Measurements from ENCODE around the gene CENPU.

- TF ChIP-seq CTCF (IDR thresholded peaks at IDR 0.05): no peak
- TF ChIP-seq POLR2A (IDR thresholded peaks at IDR 0.05; ENCODE audit: low read depth): no peak
- TF ChIP-seq POLR2AphosphoS5 (IDR thresholded peaks at IDR 0.05): no peak
Measured at GRCh38 chr4:184680698-184681097, 53.2 kb downstream of the CENPU start.

Data from esophagus muscularis mucosa (tissue), 3 donors.